T47D (cell line): ENCODE data around the gene SPCS2.
A peak's percentile ranks its signal among the peaks of the same experiment; 100 is the strongest.
"Not testable (repeated sequence)": the region's sequence is repeated elsewhere in the genome, so short reads cannot be mapped to it uniquely, and the experiment has no call there.

ENCODE experiments used
- DNase-seq, 2 experiments: peaks; one replicate each; pipeline versions ENCODE4 v3.0.0 to v3.0.0-alpha.2; 2011 to 2012; ENCODE audit warnings: low read depth in 1 of 2, low spot score in 1 of 2
- JUND ChIP-seq: IDR thresholded peaks from 2 replicates; pipeline ENCODE4 v1.6.1; 2012; ENCODE audit warnings: low read depth
- in situ Hi-C: cut with HindIII; loops from 2 replicates; pipeline ENCODE4 v1.10.0; 2016; ENCODE audit warnings: low sequenced_read_pairs, low pct_unique_long_range_greater_than_20kb

SPCS2 gene

DNA sequence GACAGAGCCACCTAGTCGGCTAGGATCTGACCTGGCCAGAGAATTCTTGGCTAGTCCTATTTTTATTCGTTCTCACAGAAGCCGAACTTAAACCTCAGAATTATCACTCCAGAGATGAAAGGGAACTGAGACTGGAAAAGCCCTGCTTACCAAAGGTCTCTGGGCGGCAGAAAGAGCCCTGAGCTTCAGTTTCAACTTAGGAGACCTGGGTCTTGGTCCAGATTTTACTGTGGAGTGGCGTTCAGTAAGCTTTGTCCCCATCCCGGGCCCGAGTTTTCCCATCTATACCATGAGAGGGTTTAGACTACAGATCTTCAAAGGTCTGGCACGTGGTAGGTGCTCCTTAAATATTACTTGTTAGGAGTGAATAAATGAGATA is 40.2 kb downstream of the SPCS2 start:
- DNase-seq = peak in 1 of 2 experiments; percentile 25
- in situ Hi-C loops = no loop called here
- no peak for TF ChIP-seq JUND

DNA sequence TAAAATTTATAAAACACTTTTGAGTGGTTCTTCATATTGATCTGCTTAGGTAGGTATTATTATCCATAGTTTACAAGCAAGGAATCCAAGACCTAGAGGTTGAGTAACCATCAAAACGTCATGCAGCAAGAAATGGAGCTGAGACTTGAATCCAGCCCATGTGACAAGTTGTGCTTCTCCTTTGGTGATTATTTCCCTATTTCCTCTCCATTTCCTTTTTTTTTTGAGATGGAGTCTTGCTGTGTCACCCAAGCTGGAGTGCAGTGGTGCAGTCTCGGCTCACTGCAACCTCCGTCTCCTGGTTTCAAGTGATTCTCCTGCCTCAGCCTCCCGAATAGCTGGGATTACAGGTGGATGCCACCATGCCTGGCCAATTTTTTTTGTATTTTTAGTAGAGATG is 41.1 kb downstream of the SPCS2 start:
- not testable (repeated sequence) for DNase-seq

DNA sequence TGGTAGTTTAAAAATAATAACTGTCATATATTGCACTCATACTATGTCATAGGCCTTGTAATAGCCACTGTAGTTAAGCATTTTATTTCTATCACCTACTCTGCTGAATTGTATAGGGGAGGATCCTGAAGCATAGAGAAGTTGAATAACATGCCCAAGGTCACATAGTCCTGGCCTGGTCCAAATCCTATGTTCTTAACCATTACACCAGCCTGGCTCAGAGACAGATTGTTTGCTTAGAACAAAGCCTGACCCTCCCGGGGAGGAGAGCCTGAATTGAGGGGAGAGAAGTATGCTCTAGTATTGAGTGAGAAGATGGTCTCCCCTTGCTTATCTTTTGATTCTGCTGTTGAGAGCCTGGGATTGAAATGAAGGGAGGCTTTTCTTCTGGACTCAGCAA is 41.9 kb downstream of the SPCS2 start:
- no peak for DNase-seq
- no peak for TF ChIP-seq JUND
- in situ Hi-C loops = no loop called here

More for the DNA sequence above, 41.1 kb downstream of the SPCS2 start:
- in situ Hi-C loops = not testable (repeated sequence)

DNA sequence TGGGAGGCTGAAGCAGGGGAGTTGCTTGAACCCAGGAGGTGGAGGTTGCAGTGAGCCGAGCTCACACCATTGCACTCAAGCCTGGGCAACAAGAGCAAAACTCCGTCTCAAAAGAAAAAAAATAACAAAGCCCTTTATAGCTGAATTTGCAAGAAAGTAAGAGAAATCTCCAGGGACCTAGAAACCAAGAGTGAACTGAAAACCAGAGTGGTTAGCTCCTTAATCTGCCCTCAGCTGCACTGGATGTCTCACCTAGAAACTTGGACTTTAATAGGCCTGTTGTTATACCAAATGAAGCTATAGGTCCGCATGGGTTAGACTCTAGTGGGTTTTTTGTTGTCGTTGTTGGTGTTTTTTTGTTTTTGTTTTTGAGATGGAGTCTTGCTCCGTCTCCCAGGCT is 43.8 kb downstream of the SPCS2 start:
- TF ChIP-seq JUND = no peak
- in situ Hi-C loops = no loop called here
- no peak for DNase-seq

DNA sequence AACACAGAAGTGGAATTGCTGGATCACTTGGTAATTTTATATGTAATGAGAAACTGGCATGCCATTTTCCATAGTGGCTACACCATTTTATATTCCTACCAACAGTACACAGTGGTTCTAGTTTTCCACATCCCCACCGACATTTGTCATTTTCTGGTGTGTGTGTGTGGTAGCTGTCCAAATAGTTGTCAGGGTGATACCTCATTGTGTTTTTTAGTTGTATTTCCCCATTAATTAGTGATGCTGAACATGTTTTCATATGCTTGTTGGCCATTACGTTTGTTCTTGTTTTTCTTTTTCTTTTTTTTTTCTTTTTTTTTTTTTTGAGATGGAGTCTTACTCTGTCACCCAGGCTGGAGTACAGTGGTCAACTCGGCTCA is 51.9 kb downstream of the SPCS2 start:
- DNase-seq = no peak
- in situ Hi-C loops = no loop called here
- TF ChIP-seq JUND = no peak

DNA sequence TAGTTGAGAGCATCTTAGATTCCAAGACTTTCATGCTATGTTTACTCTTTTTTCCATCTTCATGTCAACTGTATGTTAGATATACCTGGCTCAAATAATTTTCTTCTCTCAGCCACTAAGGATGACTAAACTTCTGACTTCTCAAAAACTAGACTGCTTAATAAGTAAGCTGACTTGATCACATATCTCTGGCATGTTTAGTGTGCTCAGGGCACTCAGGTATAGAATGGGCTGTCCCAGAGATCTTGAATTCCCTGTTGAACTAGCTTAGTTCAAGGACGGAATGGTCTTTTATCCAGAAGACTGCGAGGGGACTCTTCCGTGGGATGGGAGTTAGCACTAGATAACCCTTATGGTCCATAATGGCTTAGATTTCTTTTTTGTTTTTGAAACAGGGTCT is 52.6 kb downstream of the SPCS2 start:
- no peak for TF ChIP-seq JUND
- DNase-seq = no peak
- in situ Hi-C loops = no loop called here

DNA sequence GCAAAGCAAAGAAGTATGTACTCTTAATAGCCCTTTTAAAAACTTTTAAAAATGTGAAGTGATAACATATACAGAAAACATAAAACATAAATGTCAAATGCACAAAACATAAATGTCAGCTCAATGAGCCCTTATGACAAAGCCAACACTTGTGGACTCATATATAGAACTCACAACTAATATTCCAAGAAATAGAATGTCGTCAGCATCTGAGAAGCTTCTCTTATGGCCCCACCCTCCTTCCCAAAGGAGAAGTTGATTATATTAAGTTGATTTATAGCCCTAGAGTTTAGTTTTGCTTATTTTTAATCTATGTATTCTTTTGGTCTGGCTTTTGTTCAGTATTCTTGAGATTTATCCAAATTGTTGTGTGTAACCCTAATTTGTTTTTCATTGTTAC is 53.5 kb downstream of the SPCS2 start:
- no peak for TF ChIP-seq JUND
- no peak for DNase-seq
- in situ Hi-C loops = no loop called here

DNA sequence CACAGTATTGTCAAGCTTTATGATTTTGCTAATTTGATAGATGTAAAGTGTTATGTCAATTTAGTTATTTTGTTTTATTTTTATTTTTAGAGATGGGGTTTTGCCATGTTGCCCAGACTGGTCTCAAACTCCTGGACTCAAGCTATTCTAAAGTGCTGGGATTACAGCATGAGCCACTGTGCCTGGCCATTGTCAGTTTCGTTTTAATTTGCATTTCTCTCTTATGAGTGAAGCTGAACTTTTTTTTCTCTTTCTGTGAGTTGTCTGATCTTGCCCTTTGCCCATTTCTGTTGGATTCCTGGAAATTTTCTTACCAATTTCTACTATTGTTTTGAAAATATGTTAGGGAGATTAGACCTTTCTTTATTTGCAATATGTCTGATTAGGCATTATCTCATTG is 55.1 kb downstream of the SPCS2 start:
- no peak for TF ChIP-seq JUND
- DNase-seq = no peak
- in situ Hi-C loops = no loop called here

DNA sequence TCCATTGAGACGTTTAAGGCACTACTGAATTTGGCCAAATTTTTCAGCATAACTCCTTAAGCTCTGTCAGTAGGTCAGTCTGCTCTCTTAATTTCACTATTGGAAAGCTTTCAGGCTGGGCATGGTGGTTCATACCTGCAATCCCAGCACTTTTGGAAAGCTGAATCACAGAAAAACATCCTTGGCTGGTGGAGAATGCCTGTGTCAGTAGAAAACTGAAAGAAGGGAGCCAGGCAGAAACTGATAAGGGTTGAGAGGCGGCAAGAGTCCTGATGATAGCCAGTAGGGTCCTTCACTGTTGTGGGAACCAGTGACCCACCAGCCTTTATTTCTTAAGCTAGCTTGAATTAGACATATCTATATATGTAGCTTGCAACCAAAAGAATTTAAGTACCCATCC is 62.3 kb downstream of the SPCS2 start:
- no peak for TF ChIP-seq JUND
- no peak for DNase-seq
- in situ Hi-C loops = no loop called here

DNA sequence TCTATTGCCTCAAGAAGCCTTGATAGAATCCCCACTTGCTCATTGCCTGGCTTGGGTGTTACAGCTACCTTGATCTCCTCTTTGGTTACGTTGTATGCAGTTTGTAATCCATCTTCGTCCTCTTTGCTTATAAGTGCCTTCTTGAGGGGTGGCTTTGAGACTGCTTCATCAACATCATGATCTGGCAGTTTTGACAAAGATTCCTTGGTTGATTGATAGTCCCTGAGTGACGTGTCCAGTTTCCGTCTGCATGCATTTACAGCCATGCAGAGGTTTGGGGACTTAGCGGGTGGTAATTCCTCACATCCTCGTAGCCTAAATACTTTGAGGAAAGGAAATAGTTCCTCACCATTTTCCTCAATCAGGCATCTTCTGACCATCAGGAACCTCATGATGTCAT is 62.8 kb downstream of the SPCS2 start:
- in situ Hi-C loops = no loop called here
- no peak for TF ChIP-seq JUND
- no peak for DNase-seq

DNA sequence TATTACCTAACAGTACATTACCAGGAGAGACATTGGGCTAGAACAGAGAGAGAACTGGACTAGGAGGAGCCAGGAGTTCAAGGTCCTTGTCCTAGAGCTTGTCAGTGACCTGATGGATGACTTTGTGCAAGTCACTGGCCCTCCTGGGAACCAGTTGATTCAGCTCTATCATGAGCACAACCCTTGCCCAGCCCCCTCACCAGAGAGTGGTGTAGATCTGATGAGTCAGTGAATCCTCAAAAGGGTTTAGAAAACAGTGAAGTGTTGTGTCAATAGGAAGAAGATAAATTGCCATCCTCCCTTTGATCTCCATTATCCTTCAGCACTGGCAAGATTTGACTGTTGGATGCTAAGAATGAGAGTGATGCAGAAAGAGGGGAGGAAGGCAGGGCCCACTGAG is 64.0 kb downstream of the SPCS2 start:
- no peak for DNase-seq
- no peak for TF ChIP-seq JUND
- in situ Hi-C loops = no loop called here

DNA sequence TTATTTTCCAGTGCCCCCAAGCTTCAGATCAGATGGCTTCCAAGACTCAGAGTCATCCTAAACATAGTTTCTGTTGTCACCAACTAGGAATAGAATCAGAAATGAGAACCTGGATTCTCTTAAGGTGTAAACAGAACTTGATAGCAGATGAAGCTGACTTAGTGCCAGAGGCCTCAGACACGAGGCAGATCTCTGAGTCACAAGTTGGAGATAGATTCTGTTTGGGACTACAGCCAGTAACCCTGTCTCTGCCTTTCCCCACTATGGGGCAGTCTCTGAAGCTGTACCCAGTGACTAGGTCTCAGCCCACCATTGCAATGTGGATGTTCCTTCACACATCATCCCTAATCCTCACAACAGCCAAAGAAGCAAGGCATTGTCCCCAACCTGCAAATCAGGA is 65.1 kb downstream of the SPCS2 start:
- DNase-seq = no peak
- in situ Hi-C loops = no loop called here
- TF ChIP-seq JUND = no peak

DNA sequence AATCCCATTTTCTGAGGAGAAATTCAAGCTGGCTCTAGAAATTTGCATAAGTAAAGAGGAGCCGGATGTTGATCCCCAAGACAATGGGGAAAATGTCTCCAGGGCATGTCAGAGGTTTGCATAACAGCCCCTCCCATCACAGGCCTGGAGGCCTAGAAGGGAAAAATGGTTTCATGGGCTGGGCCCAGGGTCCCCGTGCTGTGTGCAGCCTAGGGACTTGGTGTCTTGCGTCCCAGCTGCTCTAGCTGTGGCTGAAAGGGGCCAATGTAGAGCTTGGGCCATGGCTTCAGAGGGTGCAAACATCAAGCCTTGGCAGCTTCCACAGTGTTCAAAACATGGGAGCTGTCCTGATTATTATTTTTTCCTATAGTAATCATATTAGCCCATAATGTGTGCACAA is 70.1 kb downstream of the SPCS2 start:
- DNase-seq, in situ Hi-C loops: not testable (repeated sequence)

DNA sequence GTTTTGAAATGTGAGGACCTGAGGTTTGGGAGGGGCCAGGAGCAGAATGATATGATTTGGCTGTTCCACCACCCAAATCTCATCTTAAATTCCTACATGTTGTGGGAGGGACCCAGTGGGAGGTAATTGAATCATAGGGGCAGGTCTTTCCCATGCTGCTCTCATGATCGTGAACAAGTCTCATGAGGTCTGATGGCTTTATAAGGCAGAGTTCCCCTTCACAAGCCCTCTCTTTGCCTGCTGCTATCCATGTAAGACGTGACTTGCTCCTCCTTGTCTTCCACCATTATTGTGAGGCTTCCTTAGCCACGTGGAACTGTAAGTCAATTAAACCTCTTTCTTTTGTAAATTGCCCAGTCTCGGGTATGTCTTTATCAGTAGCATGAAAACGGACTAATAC is 71.3 kb downstream of the SPCS2 start:
- in situ Hi-C loops, DNase-seq: not testable (repeated sequence)

DNA sequence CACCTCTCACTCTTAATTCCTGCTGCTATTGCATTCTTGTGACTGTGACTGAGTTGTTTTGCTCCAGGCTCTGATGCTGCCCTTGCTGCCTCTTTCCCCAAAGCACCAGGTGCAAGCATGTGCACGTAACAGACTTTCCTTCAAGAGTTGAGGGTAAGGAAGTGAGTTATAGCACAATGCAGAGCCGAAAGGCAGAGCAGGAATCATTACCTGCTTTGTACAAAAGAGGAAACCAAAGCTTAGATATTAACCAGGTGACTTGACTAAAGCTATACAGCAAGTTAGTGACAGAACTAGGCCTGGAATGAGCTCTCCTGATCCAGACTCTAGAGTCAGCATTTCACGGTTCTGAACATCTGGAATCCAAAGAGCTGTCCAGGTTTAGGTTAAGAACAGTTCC is 73.2 kb downstream of the SPCS2 start:
- in situ Hi-C loops = no loop called here
- no peak for TF ChIP-seq JUND
- DNase-seq = no peak
